NK-92 treated with Interleukin-12 subunit alpha and Interleukin-12 subunit beta, amount 100 ng/mL, for 24 hours (cell line): Measurements from ENCODE around the gene TBC1D16.

Experiments used
- DNase-seq: peaks from one replicate; lab custom pipeline; 2025; lab: John Stamatoyannopoulos, UW

The TBC1D16 gene

DNA sequence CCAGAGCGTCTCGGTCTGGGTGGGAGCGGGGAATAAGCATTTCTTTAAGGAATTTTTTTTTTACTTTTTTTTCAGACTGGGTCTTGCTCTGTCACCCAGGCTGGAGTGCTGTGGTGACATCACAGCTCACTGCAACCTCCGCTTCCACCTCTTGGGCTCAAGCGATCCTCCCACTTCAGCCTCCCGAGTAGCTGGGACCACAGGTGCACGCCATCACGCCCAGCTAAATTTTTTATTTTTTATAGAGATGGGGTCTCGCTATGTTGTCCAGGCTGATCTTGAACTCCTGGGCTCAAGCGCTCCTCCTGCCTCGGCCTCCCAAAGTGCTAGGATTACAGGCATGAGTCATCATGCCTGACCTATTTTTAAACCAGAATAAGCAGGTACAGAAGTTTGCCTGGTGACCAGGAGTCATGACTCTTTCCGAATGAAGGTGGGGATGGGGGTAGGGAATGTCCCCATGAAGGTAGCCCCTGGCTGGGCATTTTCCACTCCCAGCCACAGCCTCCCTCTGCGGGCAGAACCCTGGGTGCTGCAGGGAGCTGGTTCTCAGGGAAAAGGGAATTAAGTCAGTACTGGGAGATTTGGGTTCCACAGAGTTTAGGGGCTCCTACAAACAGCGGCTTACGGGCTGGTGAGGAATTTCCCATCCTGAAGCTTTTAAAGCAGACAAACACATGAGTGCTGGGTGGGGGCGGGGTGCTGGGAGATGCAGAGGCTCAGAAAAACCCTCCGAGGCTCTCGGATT, 48.3 kb downstream of the TBC1D16 start:
- DNase-seq = no peak

DNA sequence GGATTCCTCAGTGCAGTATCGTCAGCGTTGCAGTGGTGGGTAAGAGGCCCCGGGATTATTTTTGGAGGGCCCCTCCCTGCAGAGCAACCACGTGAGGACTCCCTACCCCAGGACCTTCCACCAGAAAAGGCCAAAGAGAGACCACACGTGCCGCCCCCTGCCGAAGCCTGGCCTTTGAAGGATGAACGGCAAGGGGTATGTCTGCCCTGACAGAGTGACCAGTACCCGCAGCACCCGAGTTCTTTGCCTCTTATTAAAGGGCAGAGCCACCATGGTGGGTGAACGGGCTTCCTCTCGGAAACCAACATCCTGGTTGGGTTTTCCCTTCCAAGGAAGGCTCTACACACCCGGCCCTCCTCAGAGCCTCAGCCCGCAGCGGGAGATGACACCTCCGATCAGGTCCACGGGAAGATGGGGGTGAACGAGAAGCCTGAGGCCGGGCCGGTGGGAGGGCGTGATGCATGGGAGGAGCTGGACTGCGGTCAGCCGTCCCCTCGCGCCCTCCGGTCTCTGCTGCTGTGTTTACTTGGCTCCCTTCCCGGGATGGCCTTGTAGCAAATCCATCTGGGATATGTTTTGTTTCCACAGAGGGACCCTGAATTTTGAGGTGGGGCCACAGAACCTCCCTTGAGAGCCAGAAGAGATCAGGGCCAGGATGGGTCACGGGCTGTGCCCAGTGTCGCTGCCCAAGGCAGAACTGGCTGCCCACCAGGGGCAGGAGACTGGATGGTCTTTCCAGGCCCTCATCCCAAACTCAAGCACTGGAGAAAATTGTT, 49.1 kb downstream of the TBC1D16 start:
- no peak for DNase-seq

DNA sequence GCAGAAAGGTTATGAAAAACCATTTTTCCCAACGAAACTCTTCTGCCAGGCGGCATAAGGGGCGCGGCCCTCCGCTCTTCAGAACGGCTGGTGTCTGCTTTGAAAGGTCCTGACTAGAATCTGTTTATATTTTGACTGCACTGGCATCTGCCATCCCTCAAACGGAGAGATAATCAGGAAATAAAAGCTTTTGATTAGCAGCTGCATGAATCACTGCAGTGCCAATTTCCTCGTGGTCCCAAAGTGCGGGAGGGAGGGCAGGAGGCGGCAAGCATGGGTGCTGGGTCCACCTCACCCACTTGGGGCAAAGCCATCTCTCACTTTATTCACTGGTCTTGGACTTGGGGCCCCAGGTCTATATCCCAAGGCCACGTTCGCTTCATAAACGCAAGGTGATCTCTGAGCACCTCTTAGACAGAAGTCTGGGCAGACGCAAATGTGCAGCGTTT, 49.7 kb downstream of the TBC1D16 start:
- no peak for DNase-seq

DNA sequence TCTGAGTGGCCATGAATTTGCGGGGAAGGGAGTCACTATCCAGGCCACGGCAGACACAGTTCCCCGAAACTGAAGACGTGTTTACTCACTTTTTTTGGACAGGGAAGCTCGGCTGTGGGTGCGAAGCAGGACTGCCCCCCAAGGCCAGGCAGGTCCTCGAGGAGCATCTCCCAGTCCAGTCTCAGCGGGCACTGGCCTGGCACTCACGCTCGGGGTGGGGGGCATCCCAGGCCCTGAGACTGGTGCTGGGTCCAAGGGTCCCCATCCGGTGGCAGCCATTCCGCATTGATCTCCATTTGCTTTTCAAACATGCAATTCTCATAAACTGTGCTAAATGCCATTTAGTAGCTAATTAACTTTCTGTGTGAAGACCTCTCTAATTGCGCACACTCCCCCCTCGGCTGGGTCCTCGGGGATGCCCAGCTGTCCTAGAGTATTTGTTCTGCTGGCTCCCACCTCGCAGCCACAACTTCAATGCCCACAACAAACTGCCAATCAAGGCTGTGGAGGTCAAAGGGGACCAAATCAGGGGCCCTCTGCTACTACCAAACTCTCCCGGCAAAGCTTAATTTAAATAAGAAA, 50.2 kb downstream of the TBC1D16 start:
- DNase-seq = no peak

DNA sequence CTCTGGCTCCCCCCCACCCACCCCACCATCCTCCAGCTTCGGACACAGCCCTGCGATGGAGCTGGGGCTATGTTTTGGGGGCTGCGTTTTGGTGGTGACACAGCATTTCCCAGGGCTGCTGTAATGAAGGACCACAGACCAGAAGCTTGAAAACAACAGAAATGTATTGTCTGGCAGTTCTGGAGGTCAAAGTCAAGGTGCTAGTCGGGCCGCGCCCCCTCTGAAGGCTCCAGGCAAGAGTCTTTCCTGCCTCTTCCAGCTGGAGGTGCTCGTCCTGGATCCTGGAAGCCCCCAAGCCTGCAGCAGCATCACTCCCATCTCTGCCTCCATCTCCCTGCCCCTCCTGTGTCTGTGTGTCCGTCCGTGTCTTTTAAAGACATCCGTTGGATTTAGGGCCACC, 50.8 kb downstream of the TBC1D16 start:
- DNase-seq = no peak

DNA sequence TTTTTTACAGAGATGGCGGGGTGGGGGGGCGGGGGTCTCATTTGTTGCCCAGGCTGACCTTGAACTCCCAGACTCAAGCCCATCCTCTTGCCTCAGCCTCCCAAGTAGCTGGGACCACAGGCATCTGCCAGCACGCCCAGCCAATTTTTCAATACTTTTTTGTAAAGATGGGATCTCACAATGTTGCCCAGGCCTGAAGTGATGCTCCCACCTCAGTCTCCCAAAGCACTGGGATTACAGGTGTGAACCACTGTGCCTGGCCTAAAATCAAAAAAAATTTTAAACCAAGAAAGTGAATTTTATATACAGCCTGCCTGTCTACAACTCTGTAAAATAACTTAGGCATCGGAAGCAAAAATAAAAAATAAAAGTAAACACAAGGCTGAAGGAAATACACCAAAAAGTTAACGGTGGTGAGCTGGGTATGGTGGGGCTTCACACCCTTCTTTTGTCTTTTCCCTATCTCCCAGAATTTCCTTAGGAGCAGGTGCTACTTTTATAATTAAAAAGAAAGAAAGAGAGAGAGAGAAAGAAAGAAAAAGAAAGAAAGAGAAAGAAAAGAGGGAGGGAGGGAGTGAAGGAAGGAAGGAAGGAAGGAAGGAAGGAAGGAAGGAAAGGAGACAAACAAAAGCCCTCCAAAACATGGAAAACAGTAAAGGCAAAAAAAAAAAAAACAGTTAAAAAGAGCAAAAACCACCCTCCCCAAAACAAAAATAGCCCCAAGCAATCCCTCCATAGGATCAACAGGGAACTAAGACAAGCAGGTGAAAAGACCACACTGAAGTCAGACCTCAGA, 51.4 kb downstream of the TBC1D16 start:
- DNase-seq = no peak

DNA sequence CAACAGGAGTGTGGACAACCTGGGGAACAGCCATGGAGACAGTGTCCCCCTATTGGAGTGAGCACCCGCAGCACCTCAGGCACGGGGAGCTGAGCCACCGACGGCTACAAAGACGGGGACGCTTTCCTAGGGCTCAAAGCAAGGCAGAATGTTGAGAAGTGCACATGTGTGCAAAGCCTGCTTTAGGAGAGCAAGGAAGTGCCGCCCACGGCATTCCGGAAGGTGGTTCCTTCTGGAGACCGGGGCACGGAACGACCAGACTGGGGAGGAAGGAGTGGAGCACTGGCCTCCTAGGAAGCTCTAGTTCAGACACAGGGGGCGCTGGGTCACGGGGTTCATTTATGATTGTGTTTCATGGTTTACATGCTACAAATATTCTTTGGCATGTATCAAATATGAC, 52.2 kb downstream of the TBC1D16 start:
- no peak for DNase-seq

DNA sequence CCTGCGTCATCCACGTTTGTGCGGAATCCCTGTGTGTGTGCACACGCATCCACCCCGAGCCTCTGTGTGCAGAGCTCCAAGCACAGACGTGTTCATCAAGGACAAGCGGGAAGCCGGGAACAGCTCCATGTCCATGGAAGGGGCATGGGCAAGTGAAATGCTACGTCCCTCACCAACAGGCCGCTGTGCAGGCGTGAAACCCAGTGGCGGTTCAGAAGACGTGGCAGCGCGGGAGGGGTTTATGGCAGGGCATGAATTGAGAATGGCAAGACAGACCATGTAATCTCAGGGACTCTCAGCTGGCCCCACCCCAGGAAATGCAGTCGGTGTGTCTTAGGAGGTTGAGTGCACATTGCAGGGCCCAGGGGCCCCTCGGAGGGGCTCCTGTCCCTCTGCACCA, 52.7 kb downstream of the TBC1D16 start:
- DNase-seq = no peak

DNA sequence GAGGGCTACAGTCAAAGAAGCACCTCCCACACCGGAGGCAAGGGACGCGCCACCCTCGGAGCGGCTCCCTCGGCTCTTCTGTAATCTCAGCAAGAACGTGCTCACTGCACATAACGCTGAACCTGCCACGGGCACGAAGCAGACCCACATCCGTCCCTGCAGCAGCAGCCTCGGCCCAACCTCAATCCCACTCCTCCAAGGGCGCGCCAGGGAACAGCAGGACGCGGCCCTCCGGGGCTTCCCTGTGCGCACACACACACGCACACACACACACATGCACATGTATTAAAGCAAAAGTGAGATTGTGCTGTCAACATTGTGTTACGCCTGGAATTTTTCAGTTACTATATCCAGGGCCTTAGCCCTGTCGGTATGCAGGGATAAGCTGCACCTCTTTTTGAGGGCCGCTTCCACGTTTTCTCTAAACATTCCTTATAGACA, 54.0 kb downstream of the TBC1D16 start:
- DNase-seq = no peak

DNA sequence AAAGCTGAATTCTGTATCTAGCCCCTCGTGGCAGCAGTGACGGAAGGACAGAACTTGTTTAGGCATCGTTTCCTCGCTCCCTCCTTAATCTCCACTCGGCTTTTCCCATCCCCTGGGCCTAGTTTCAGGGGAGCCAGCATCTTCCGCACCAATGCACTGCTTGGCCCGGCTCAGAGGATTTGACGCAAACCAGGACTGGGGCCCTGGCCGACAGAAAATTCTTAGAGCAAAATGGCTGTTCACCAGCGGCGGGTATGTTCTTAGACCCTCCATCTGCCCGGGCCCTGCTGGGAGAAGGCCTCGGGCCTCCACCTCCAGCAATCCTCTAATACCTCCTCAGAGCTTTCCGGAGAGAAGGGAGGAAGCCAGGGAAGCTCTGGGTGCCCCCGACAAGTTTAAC, 54.6 kb downstream of the TBC1D16 start:
- DNase-seq = no peak

DNA sequence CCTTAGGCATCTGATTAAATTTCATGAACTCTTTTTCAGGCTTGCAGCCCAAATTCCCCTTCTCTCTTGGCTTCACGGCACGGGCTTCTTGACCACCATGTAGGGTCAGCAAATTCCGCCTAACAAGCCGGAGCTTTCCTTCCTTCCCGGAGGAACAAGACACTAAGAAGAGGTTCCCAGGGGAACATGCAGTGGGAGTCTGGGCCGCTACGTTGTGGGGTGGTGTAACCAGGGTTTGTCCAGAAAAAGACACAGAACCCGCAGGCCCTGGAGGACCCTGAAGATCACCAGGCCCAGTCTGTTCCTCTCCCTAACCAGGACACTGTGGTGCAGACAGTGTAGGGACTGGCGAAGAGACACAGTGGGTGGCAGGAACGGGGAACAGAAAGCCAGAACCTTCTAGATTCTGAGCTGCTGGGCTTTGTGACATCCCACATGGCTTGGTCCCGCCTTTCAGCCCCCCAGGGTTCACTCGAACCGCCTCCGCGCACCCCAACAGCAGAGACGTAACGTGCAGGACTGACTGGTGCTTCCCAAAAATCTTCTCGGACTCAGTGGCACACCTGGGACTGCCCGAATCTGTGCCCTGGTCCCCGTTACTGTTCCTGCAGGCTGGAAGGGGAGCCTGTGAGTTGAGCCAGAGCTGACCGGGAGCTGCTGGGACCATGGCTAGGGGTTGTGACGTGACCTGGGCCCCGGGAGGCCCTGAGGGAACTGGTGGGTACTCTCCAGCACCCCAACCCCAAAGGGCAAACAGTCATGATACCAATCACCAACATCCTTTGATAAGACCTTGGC, 55.2 kb downstream of the TBC1D16 start:
- no peak for DNase-seq

DNA sequence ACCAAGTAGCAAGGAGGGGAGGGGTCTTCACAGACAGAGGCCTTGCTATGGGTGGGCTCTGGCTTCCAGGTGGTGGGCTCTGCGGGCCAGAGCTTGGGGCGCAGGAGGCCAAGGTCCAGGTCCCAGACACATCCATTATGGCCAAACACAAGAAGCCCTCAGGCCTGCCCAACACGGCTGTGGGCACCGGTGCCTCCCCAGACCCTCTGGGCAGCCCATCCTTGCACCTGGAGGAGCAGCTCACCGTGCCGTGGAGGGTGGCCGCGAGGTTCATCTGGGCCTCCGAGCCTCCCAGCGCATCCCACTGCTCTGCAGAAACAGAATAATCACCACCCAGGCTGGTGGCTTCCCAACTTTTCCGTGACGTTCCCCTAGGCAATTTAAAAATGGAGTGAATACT, 55.9 kb downstream of the TBC1D16 start:
- DNase-seq = no peak

DNA sequence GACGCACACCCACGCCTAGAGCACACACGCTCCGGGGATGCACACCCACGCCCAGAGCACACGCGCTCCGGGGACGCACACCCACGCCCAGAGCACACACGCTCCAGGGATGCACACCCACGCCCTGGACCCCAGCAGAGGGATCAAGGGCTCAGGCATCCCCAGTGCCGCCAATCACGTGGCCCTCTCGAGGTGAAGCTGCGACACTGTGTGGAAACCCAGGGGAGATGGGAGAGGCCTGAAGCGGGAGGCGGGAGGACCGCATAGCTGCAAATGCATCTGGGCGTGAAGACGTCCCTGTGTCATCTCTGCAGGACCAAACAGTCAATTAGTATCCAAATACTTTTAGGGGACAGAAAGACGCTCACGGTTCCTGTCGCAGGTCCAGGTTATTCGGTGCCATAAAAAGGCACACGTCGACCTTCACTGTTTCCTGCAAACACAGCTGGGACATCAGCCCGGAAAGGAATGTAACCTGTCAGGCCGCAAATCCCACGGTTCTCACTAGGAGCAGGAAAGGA, 56.4 kb downstream of the TBC1D16 start:
- DNase-seq = no peak

DNA sequence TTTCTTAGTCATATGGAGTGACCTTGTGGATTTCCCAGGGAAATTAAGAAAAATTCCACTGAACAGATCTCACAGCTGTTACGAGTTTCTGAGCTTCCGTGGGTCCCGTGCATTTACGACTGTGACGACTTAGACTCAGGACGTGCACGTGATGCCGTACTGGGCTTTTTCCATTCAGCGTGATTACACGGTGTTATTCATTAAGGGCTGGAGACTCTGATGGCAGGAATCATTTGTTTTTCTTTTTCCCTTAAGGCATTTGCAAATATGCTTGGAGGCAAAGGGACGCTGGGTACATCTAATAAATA, 57.2 kb downstream of the TBC1D16 start:
- no peak for DNase-seq

DNA sequence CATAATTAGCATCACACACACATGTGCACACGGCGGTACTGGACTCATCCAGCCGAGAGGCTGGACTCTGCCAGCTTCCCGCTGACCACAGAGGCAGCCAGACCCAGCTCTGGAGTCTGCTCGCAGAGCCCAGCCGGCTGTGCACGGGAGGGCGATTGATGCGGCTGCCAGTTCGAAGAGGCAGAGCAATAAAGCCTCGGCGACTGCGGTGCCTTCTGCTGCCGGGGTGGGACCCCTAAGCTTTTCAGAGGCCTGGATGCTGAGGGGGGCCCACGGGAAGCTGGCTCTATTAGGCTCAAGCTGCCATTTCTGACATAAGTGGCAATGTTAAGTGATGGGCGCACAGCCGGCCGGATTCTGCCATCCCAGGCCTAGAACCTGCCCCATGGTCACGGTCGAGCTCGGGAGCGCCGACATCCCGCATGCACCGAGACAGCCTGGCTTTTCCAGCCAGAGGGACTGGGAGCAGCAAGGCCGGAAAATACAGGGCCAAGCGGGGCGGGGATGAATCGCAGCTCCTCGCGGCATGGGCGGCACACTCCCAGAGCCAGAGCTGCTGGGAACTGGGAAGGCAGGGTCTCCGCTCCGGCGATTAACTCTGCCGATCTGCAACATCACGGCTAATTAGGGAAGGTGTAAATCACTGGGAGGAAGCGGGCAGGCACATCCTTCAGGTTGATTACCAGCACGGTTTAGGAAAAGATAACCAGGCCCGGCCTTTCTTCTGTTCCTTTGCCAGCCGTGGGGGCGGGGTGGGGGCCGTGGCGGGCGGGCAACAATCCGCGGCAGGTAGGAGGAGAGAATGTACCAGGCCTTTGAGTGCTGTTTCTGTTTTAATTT, 57.7 kb downstream of the TBC1D16 start:
- no peak for DNase-seq

DNA sequence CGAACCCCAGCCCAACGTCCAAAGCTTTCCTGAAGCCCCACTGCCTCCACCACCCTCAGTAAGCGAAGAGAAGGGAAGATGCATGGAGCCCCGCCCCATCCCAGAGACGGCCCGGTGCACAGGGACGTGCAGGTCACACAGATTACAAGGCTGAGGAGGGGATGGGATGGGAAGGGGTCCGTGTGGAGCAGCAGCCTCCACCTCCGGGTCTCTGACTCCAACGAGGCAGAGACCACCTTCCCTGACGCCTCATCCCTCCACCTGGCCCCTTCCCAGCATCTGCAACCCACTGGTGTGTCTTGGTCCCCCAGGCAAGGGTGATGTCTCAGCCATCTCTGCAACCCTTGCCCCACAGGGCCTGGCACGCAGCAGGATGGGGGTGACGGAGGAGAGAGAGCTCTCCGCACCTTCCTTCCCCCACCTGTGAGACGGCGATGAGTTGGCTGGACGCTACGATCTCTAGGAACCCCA, 58.5 kb downstream of the TBC1D16 start:
- no peak for DNase-seq

DNA sequence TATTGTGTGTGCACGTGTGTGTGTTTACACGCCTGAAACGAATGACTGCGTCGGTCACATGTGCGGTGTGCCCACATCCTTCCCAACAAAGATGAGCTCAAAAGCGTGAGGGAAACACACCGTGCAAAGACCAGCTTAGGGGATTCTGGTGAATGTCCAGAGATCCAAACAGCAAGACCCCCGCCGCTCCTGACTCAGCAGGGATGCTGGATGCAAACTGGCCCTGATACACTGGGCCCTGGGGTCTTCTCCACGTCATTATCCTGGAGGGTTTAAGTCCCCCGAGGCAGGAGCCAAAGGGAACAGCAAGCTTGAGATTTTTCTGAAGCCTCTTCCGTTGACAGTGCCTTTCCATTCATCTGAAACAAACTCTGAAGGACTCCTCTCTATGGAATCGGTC, 59.2 kb downstream of the TBC1D16 start:
- no peak for DNase-seq

DNA sequence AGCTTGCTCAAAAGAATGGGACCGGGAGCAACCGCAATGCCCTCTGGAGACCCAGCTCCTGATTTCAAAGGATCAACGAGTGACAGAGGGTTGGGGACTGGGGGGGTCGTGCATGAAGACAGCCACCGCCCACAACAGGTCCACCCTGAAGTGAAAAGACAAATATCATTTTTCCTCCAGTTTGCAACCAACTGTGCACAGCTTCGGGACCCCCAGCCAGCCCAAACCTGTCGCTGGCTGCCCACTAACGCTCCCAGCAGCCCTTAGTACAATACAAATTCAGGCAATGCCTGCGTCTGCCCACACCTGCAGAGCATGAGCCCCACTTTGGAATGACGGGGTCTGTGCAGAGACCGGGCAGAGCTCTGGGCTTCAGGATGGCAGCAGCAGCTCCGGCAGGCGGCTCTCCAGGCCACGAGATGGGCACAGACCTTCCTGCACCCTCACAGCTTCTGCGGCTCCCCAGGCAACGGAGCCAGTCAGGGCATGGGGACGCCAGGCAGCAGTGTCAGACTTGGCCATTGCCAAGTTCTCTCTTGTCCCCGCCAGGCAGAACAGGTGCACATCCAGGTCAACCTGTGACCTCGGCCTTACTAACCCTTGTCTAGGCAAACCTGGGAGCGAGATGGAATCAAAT, 60.1 kb downstream of the TBC1D16 start:
- DNase-seq = no peak

DNA sequence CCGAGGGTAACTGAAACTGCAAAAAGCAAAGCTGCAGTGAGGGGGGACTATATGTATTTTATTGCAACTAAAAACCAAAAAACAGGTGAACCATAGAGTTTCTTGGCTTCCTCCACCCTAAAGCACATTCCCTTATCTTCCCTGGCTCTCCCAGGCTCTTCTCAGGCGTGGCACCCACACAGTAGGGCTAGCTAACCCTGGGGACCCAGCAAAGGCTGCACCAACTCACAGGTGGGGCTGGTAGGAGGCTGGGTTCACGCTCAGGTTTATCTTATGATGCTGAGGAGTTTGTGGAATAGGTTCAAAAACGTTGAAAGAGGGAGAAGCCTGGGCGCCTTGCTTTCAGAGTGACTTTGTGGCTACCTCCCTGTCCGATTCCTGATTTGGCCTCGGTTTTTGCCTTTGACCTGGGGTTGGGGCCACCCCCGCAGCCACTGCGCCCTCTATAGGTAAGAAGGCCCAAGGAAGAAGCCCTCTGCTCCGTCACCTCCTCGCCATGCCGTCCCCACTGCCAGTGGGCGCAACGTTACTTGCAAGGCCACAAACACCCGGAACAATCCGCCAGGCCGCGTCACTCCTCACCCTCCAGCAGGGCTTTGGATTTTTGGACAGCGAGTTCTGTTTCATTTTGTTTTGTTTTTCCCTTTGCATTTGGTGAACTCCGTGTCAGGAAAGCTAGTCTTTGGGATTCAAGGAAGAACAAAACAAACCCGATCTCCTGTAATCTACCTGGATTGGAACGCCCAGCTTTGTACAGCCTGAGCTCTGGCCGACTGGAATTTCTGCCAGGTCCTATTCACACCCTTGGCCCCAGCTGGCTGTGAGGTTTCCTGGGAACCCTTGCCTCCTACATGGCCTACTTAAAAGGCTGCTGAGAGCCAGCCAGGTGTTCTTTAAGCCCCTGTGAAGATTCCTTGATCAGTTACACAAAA, 60.8 kb downstream of the TBC1D16 start:
- DNase-seq = no peak
